Measurements from ENCODE around the gene EPHB6.

EPHB6 gene

DNA sequence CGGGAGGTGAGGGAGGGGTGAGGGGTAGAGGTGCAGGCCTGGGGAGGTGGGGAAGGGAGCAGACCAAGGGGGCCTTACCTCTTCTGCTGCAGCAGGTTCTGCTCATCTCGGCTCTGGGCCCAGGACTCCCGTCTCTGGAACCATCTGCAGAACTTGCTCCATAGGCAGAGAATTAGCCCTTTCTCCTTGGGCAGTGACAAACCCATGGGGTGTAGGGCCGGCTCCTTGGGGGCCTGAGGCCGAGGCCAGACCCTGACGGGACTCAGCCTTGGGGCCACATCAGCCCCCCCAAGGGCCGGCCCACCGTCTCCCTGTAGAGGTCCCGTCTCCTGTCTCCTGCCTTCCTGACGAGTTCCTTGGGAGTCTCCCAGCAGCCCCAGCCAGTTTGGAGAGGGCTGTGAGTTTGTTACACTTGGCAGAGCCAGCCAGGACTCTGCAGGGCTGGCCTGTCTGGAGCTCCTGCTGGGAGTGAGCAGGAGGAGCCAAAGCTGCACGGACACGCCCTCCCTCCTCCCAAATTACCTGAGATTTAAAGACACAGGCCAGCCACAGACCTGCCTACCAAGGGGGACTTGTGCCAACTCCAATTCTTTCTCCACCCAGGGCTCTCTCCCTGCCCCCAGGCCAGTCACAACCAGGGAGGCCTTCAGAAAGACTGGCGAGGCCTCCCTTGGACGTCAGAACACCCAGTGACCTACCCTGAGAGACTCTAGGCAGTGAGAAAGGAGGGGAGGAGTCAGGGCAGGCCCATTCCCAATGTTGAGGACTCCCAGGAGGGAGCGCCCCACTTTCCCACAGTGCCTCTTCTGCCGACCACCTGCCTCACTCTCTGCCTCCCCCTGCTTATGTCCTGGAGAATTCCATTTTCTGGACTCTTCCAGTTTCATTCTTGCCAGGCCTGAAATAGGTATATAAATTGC lies 30.7 kb downstream of the EPHB6 start, which contains the start of gene TRPV6:
TSS of gene TRPV6 (minus strand) at position 435 of the 920 bp plus-strand sequence.
- H3K9me3 Mint-ChIP-seq, result no peaks in the 10 kb centered on the region
- no peaks in the 10 kb centered on the region for H3K4me1 Mint-ChIP-seq (ENCODE audit: low read depth)
- H3K27ac Mint-ChIP-seq, result no peak within 1 kb of the TSS
- H3K36me3 Mint-ChIP-seq (ENCODE audit: low read depth), result no peaks in the 10 kb centered on the region
- peaks cover 5% of the 10 kb centered on the region for H3K27me3 Mint-ChIP-seq (ENCODE audit: low read depth)
- no peak within 1 kb of the TSS for H3K4me3 Mint-ChIP-seq

- Mint-ChIP-seq H3K27ac (no peak overlapping the region), H3K4me1 (ENCODE audit: low read depth) (no peaks in the 10 kb centered on the region), H3K27me3 (ENCODE audit: low read depth) (no peaks in the 10 kb centered on the region)
These were observed 32.0 kb downstream of the EPHB6 start for GRCh38 chr7:142886866-142887265.

GRCh38 chr7:142887282-142888015 lies 32.6 kb downstream of the EPHB6 start:
- H3K36me3 Mint-ChIP-seq (ENCODE audit: low read depth), result no peaks in the 10 kb centered on the region
- H3K4me1 Mint-ChIP-seq (ENCODE audit: low read depth), result no peaks in the 10 kb centered on the region
- peaks cover 4% of the 10 kb centered on the region for H3K9me3 Mint-ChIP-seq
- H3K27ac Mint-ChIP-seq, result no peak overlapping the region
- H3K27me3 Mint-ChIP-seq (ENCODE audit: low read depth), result no peaks in the 10 kb centered on the region
- H3K4me3 Mint-ChIP-seq, result no peak overlapping the region

More at GRCh38 chr7:142886866-142887265, 32.0 kb downstream of the EPHB6 start:
- peaks cover 4% of the 10 kb centered on the region for H3K9me3 Mint-ChIP-seq
- no peaks in the 10 kb centered on the region for H3K36me3 Mint-ChIP-seq (ENCODE audit: low read depth)
- no peak overlapping the region for H3K4me3 Mint-ChIP-seq

DNA sequence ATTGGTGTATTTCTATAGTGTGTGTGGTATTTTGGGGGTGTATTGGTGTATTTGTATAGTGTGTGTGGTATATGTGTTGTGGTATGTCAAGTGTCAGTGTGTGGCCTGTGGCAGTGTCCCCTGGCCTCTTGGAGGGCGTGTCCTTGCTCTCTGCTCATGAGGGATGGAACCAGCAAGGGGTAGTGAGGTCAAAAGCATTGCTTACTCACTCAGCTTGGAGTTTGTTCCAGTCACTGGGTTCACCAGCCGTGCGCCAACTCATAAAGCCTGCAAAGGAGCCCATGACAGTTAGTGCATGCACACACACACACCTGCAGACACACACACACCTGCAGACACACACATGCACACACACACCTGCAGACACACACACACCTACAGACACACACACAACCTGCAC lies 34.9 kb downstream of the EPHB6 start:
- H3K27ac Mint-ChIP-seq, result no peak overlapping the region
- no peaks in the 10 kb centered on the region for H3K4me1 Mint-ChIP-seq (ENCODE audit: low read depth)
- no peaks in the 10 kb centered on the region for H3K36me3 Mint-ChIP-seq (ENCODE audit: low read depth)
- peaks cover 4% of the 10 kb centered on the region for H3K9me3 Mint-ChIP-seq
- H3K4me3 Mint-ChIP-seq, result no peak overlapping the region
- no peaks in the 10 kb centered on the region for H3K27me3 Mint-ChIP-seq (ENCODE audit: low read depth)

- H3K36me3 Mint-ChIP-seq (ENCODE audit: low read depth), result no peaks in the 10 kb centered on the region
- peaks cover under 1% of the 10 kb centered on the region for H3K27me3 Mint-ChIP-seq (ENCODE audit: low read depth)
- H3K27ac Mint-ChIP-seq, result no peak overlapping the region
- H3K4me3 Mint-ChIP-seq, result no peak overlapping the region
- no peaks in the 10 kb centered on the region for H3K4me1 Mint-ChIP-seq (ENCODE audit: low read depth)
- H3K9me3 Mint-ChIP-seq, result peaks cover 4% of the 10 kb centered on the region
These were observed 36.1 kb downstream of the EPHB6 start for GRCh38 chr7:142890874-142891485.

DNA sequence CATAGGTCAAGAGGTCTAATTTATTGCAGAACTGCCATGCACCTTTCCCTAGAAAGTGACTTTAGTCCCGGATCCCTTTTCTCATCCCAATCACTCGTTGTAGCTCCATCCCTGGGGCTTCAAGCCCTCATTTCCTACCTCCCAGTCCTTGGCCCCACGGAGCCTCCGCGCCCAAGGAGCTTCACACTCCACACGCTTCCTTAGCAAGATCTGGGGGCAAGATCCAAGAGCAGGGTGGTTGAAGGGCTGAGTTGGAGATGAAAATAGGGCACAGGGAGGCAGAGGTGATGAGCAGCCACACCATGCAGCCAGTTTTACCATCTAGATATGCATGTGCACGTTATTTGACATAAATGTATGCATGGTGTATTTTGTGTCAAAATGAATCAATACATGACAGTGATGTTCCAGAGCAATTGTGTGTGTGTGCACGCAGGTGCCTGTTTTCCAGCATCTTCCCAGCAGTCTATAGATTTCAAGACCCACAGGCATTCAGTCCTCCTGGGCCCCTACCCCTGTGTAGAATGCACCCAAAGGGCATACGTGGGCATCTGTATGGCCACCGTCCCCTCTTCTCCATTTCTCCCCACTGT lies 36.7 kb downstream of the EPHB6 start:
- peaks cover 7% of the 10 kb centered on the region for H3K27me3 Mint-ChIP-seq (ENCODE audit: low read depth)

DNA sequence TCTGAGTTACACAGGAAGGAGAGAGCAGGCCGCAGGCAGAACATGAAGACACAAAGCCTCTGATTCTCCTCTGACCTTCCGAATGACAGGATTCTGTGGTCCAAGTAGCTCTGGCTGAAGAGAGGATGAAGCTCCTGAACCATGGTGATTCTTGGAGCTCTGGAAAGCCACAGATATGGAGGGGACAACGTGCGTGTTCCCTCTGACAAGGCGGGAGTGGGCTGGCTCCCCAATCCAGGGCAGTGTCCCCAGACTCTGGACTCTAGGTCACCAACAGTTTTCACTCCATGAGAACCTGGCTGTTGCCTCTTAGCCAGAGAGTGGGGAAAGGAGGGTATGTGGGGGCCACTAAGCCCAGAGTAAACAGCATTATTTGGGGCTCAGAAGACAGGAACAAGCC lies 38.1 kb downstream of the EPHB6 start:
- Mint-ChIP-seq H3K9me3 (peaks cover 4% of the 10 kb centered on the region), H3K27ac (no peak overlapping the region), H3K4me3 (no peak overlapping the region), H3K4me1 (ENCODE audit: low read depth) (no peaks in the 10 kb centered on the region), H3K36me3 (ENCODE audit: low read depth) (no peaks in the 10 kb centered on the region), H3K27me3 (ENCODE audit: low read depth) (peaks cover 7% of the 10 kb centered on the region)

More for the DNA sequence above, 36.7 kb downstream of the EPHB6 start:
- no peaks in the 10 kb centered on the region for H3K4me1 Mint-ChIP-seq (ENCODE audit: low read depth)
- H3K9me3 Mint-ChIP-seq, result peaks cover 4% of the 10 kb centered on the region
- H3K27ac Mint-ChIP-seq, result no peak overlapping the region
- no peak overlapping the region for H3K4me3 Mint-ChIP-seq
- H3K36me3 Mint-ChIP-seq (ENCODE audit: low read depth), result no peaks in the 10 kb centered on the region

DNA sequence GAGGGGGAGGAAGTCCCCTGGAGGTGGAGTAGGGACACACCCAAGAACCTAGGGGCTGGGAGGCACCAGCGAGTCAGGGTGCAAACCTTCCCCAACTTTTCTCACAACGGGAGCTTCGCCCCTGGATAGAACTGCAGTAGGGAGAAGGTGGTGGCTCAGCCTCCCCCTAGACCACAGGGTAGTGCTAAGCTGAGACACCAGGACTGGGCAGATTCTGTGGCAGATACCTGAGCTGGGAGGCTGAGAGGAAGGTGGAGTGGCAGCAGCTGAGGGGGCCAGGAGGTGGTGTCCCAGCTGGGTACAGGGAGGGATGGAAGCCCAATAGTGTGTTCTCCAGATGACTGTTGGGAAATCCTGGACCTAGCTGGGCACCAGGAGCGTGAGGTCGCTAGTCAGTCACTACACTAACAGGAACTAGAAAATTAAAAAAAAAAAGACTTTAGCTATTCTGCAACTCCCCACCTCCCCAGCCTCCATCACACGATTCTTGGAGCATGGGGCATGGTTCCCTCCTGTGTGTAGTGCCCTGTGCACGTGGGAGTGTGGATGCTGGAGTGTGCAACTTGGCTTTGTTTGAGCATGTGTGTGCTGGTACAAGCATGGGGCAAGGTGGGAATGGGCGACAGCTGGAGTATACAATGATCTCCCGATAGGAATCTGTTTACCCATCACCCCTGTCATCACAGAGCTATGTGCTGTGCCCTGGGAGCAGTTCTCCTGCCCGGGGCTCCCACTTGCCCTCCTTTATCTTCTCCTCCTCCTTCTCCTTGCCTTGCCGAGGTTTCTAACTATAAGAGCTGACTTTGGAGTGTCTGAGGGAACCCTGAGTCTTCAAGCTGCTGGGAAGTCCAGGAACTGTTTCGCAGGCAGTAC lies 39.5 kb downstream of the EPHB6 start:
- H3K27me3 Mint-ChIP-seq (ENCODE audit: low read depth), result peaks cover 7% of the 10 kb centered on the region
- no peaks in the 10 kb centered on the region for H3K36me3 Mint-ChIP-seq (ENCODE audit: low read depth)
- no peak overlapping the region for H3K4me3 Mint-ChIP-seq
- H3K9me3 Mint-ChIP-seq, result peaks cover 4% of the 10 kb centered on the region
- H3K27ac Mint-ChIP-seq, result no peak overlapping the region
- no peaks in the 10 kb centered on the region for H3K4me1 Mint-ChIP-seq (ENCODE audit: low read depth)

DNA sequence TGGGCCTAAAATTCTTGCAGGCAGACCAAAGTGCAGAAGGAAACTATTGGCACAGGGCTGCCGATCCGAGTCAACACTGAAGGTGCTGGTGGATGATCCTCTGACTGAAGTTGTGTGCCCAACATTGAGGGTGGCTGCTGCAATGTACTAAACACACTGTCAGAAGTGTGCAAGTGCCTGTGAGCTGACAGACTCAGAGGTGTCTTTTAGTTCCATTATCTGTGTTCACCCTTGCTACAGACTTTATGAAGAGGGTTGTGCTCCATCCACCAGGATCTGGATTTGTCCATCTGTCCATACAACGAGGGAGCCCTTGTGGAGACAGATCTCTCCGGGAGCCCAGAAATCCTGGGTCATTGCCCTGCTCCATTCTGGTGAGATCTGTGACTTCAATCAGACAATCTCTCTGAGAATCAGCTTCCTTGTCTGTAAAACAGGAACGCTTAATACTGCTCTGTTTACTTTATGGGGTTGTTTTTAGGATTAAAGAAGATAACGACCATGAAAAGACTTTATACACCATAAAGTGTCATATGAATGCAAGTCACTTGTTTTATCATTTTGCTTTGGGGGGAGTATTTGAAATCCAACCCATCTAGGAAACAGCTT lies 40.2 kb downstream of the EPHB6 start:
- Mint-ChIP-seq H3K36me3 (ENCODE audit: low read depth) (no peaks in the 10 kb centered on the region), H3K27ac (no peak overlapping the region), H3K4me3 (no peak overlapping the region), H3K9me3 (peaks cover 4% of the 10 kb centered on the region), H3K27me3 (ENCODE audit: low read depth) (peaks cover 11% of the 10 kb centered on the region), H3K4me1 (ENCODE audit: low read depth) (no peaks in the 10 kb centered on the region)

- H3K9me3 Mint-ChIP-seq, result no peaks in the 10 kb centered on the region
- H3K36me3 Mint-ChIP-seq (ENCODE audit: low read depth), result no peaks in the 10 kb centered on the region
- H3K4me3 Mint-ChIP-seq, result no peak overlapping the region
- H3K4me1 Mint-ChIP-seq (ENCODE audit: low read depth), result no peaks in the 10 kb centered on the region
- H3K27ac Mint-ChIP-seq, result no peak overlapping the region
- peaks cover 12% of the 10 kb centered on the region for H3K27me3 Mint-ChIP-seq (ENCODE audit: low read depth)
These were observed 41.3 kb downstream of the EPHB6 start for GRCh38 chr7:142896151-142896550.

GRCh38 chr7:142896741-142897379 lies 42.0 kb downstream of the EPHB6 start:
- no peak overlapping the region for H3K4me3 Mint-ChIP-seq
- no peak overlapping the region for H3K27ac Mint-ChIP-seq
- H3K9me3 Mint-ChIP-seq, result no peaks in the 10 kb centered on the region
- no peaks in the 10 kb centered on the region for H3K36me3 Mint-ChIP-seq (ENCODE audit: low read depth)
- H3K4me1 Mint-ChIP-seq (ENCODE audit: low read depth), result no peaks in the 10 kb centered on the region
- peaks cover 12% of the 10 kb centered on the region for H3K27me3 Mint-ChIP-seq (ENCODE audit: low read depth)

GRCh38 chr7:142897691-142898090 lies 42.8 kb downstream of the EPHB6 start:
- no peaks in the 10 kb centered on the region for H3K4me1 Mint-ChIP-seq (ENCODE audit: low read depth)
- peaks cover 12% of the 10 kb centered on the region for H3K27me3 Mint-ChIP-seq (ENCODE audit: low read depth)
- no peaks in the 10 kb centered on the region for H3K36me3 Mint-ChIP-seq (ENCODE audit: low read depth)
- H3K4me3 Mint-ChIP-seq, result no peak overlapping the region
- no peak overlapping the region for H3K27ac Mint-ChIP-seq
- no peaks in the 10 kb centered on the region for H3K9me3 Mint-ChIP-seq
